ENCODE measurements around the gene ERICH4. TPM values are rescaled to one million over a fixed set of nuclear protein-coding genes. Genes with fewer than 3 reads are reported as not detected.

The ERICH4 gene
- total and polyA plus RNA-seq, 2 of the 8 experiments (the other 6 are each of a cell fraction or from before 2014, with no cell fraction given): not detected

GRCh38 chr19:41424335-41425173 lies 18.4 kb upstream of the ERICH4 start:
- no peak overlapping the region for H4K5ac ChIP-seq (ENCODE audit: insufficient read length, low read depth, low read length)
- H3K56ac ChIP-seq (replicated peaks; ENCODE audit: insufficient read length, low read depth, low read length): no peak overlapping the region
- H2BK20ac ChIP-seq (ENCODE audit: low read length): no peak overlapping the region
- no peak overlapping the region for H3K18ac ChIP-seq (ENCODE audit: extremely low read depth, low read length)
- no peak for DNase-seq (ENCODE audit: low read depth in 1 of 2, low spot score in 2 of 2)
- no peak overlapping the region for H2AK5ac ChIP-seq (ENCODE audit: low read depth, low read length)
- CTCF ChIA-PET (ENCODE audit: partially characterized antibody): interaction anchor here (1.1 to 1.7 kb wide), 5 partner anchors 11 to 37 kb away, joined by 3 to 5 read pairs (median 3); partner anchors contain the start of gene DMAC2
- H3K27ac ChIP-seq (ENCODE audit: low read depth, low read length): no peak overlapping the region
- no peak for TF ChIP-seq CREB1 (IDR thresholded peaks at IDR 0.05)
- TF ChIP-seq TCF12 (IDR thresholded peaks at IDR 0.05; ENCODE audit: low read depth, low read length): no peak
- no peak for TF ChIP-seq KDM5A (IDR thresholded peaks at IDR 0.05; ENCODE audit: low read length)
- TF ChIP-seq USF2 (IDR thresholded peaks at IDR 0.05; ENCODE audit: low read length): no peak
- no peak for TF ChIP-seq SP1 (IDR thresholded peaks at IDR 0.05; ENCODE audit: low read depth, low read length)
- no peak for TF ChIP-seq HDAC2 (IDR thresholded peaks at IDR 0.05; ENCODE audit: borderline replicate concordance in 1 of 2, low read depth in 2 of 2, low read length in 2 of 2)
- no peak for TF ChIP-seq TBP (IDR thresholded peaks at IDR 0.05; ENCODE audit: low read depth, low read length)
- TF ChIP-seq CEBPB (IDR thresholded peaks at IDR 0.05; ENCODE audit: low read depth, low read length): no peak
- no peak overlapping the region for H3K9ac ChIP-seq (replicated peaks in 1 of 4; ENCODE audit: extremely low read depth in 1 of 4, low read depth in 3 of 4, low read length in 3 of 4)
- FAIRE-seq: no peak
- no peak overlapping the region for H3K4me3 ChIP-seq (ENCODE audit: extremely low read depth in 1 of 4, insufficient read depth in 2 of 4, low read depth in 3 of 4, low read length in 4 of 4)
- H3K27me3 ChIP-seq (replicated peaks in 1 of 4; ENCODE audit: control insufficient read depth in 3 of 4, extremely low read depth in 1 of 4, insufficient read depth in 3 of 4, low read length in 3 of 4): no peaks in the 10 kb centered on the region
- H3K79me1 ChIP-seq (ENCODE audit: low read depth, low read length): no peaks in the 10 kb centered on the region
- peaks cover 10% of the 10 kb centered on the region for H3K23me2 ChIP-seq (ENCODE audit: low read depth, low read length)
- no peak overlapping the region for H3K23ac ChIP-seq (ENCODE audit: insufficient read length)
- H3K9me3 ChIP-seq (ENCODE audit: insufficient read depth in 2 of 2, low read depth in 1 of 2, low read length in 1 of 2): no peaks in the 10 kb centered on the region
- peaks cover 0 to 6% (median 2%) of the 10 kb centered on the region in 4 experiments; a peak in 4 of 8 replicates for H3K36me3 ChIP-seq (ENCODE audit: control insufficient read depth in 2 of 4, insufficient read depth in 4 of 4, low read length in 3 of 4)
- no peak overlapping the region for H2BK12ac ChIP-seq (ENCODE audit: low read depth, low read length)
- peaks cover 0 to 18% (median 4%) of the 10 kb centered on the region in 4 experiments; a peak in 5 of 7 replicates for H3K4me1 ChIP-seq (replicated peaks in 1 of 4; ENCODE audit: control insufficient read depth in 3 of 4, insufficient read depth in 4 of 4, low read length in 3 of 4)
- H3K4ac ChIP-seq (replicated peaks; ENCODE audit: insufficient read length, low read depth, low read length): no peak overlapping the region
- POLR2A ChIA-PET (ENCODE audit: partially characterized antibody): interaction anchor here (1.0 to 1.6 kb wide), 5 partner anchors 9 to 32 kb away, joined by 3 to 9 read pairs (median 4); partner anchors contain the start of gene DMAC2
- no peak overlapping the region for H3K14ac ChIP-seq (ENCODE audit: insufficient read length)
- H2AFZ ChIP-seq (ENCODE audit: low read length): no peak overlapping the region
- H4K20me1 ChIP-seq (replicated peaks in 1 of 2; ENCODE audit: control insufficient read depth in 1 of 2, insufficient read depth in 2 of 2, low read length in 2 of 2): no peaks in the 10 kb centered on the region
- H4K91ac ChIP-seq (replicated peaks; ENCODE audit: insufficient read length, low read length): no peak overlapping the region
- H3K4me2 ChIP-seq (ENCODE audit: insufficient read depth in 1 of 2, low read depth in 2 of 2, low read length in 2 of 2): no peak overlapping the region
- no peak overlapping the region for H2BK120ac ChIP-seq (replicated peaks; ENCODE audit: low read depth, low read length)
- no peaks in the 10 kb centered on the region for H3K79me2 ChIP-seq (ENCODE audit: control insufficient read depth in 1 of 2, insufficient read depth in 2 of 2, low read length in 2 of 2)
- no peak overlapping the region for H2BK15ac ChIP-seq (ENCODE audit: low read length)
- no peak overlapping the region for H2BK5ac ChIP-seq (ENCODE audit: low read depth, low read length)
- H4K8ac ChIP-seq (ENCODE audit: extremely low read depth, insufficient read depth, low read length): 0 out of 2 replicates have a peak overlapping the region, but pooled peaks have one; percentile 12
- 89% methylated on average over 20 of the region's 21 CpGs; no CpG with 5 or more reads in 1 of the 2 experiments for WGBS, 2 experiments (ENCODE audit: extremely low coverage in 1 of 2, insufficient coverage in 1 of 2, insufficient read length in 1 of 2, insufficient replicate concordance in 2 of 2, low coverage in 1 of 2, low lambda C conversion rate in 2 of 2, missing lambda C conversion rate in 1 of 2)
